Renal pelvis (tissue), 12 donors: ENCODE results near the gene PITPNM1. TPM values are rescaled to one million over a fixed set of nuclear protein-coding genes. Genes with fewer than 3 reads are reported as not detected.
"Not testable (repeated sequence)": the region's sequence is repeated elsewhere in the genome, so short reads cannot be mapped to it uniquely, and the experiment has no call there.

Experiments used
- DNase-seq: peaks from one replicate; pipeline ENCODE4 v3.0.0-alpha.2; 2013
- long read RNA-seq, 16 experiments: transcript quantifications; one replicate each; lab custom pipeline, GENCODE V29; 2026
- polyA plus RNA-seq, 3 donors: library from polyadenylated mRNA; unstranded; fragments of 120-200 nt; gene quantifications; one replicate each; pipeline ENCODE4 v1.2.1, GENCODE V29; 2013; ENCODE audit not compliant: insufficient read length in 3 of 3

Gene PITPNM1
- polyA plus RNA-seq, result 10 to 100 TPM; 33.3 to 41.5 (median 35.4) TPM
- long read RNA-seq, donor 1, result 0 reads
- long read RNA-seq, donor 2, full-length matches to known transcripts, result 1 of 1 reads
- long read RNA-seq, donor 2, partial matches to known transcripts, result 0 of 1 reads
- long read RNA-seq, donor 2, other reads (novel, unspliced or antisense), result 0 of 1 reads
- long read RNA-seq, donor 3, result 0 reads
- long read RNA-seq, donor 4, result 0 reads
- long read RNA-seq, donor 5, result 0 reads
- long read RNA-seq, donor 6, partial matches to known transcripts, result 1,916 of 1,988 reads
- long read RNA-seq, donor 6, other reads (novel, unspliced or antisense), result 71 of 1,988 reads
- long read RNA-seq, donor 7, full-length matches to known transcripts, result 2 of 12 reads
- long read RNA-seq, donor 7, partial matches to known transcripts, result 10 of 12 reads
- long read RNA-seq, donor 7, other reads (novel, unspliced or antisense), result 0 of 12 reads
- long read RNA-seq, donor 8, partial matches to known transcripts, result 262 of 534 reads
- long read RNA-seq, donor 8, other reads (novel, unspliced or antisense), result 272 of 534 reads
- long read RNA-seq, donor 9, partial matches to known transcripts, result 12 of 13 reads
- long read RNA-seq, donor 9, other reads (novel, unspliced or antisense), result 0 of 13 reads
- long read RNA-seq, donor 10, full-length matches to known transcripts, result 1 of 10 reads
- long read RNA-seq, donor 10, partial matches to known transcripts, result 9 of 10 reads
- long read RNA-seq, donor 10, other reads (novel, unspliced or antisense), result 0 of 10 reads
- long read RNA-seq, donor 11, full-length matches to known transcripts, result 2 of 2 reads
- long read RNA-seq, donor 11, partial matches to known transcripts, result 0 of 2 reads
- long read RNA-seq, donor 11, other reads (novel, unspliced or antisense), result 0 of 2 reads
- long read RNA-seq, donor 12, full-length matches to known transcripts, result 1 of 6 reads
- long read RNA-seq, donor 12, partial matches to known transcripts, result 5 of 6 reads
- long read RNA-seq, donor 12, other reads (novel, unspliced or antisense), result 0 of 6 reads
- long read RNA-seq, donor 13, partial matches to known transcripts, result 0 of 1 reads
- long read RNA-seq, donor 13, other reads (novel, unspliced or antisense), result 0 of 1 reads
- long read RNA-seq, donor 14, result 0 reads
- long read RNA-seq, donor 15, full-length matches to known transcripts, result 4 of 10 reads
- long read RNA-seq, donor 15, partial matches to known transcripts, result 6 of 10 reads
- long read RNA-seq, donor 15, other reads (novel, unspliced or antisense), result 0 of 10 reads
- long read RNA-seq, donor 16, full-length matches to known transcripts, result 1 of 1 reads
- long read RNA-seq, donor 16, partial matches to known transcripts, result 0 of 1 reads
- long read RNA-seq, donor 16, other reads (novel, unspliced or antisense), result 0 of 1 reads

DNA sequence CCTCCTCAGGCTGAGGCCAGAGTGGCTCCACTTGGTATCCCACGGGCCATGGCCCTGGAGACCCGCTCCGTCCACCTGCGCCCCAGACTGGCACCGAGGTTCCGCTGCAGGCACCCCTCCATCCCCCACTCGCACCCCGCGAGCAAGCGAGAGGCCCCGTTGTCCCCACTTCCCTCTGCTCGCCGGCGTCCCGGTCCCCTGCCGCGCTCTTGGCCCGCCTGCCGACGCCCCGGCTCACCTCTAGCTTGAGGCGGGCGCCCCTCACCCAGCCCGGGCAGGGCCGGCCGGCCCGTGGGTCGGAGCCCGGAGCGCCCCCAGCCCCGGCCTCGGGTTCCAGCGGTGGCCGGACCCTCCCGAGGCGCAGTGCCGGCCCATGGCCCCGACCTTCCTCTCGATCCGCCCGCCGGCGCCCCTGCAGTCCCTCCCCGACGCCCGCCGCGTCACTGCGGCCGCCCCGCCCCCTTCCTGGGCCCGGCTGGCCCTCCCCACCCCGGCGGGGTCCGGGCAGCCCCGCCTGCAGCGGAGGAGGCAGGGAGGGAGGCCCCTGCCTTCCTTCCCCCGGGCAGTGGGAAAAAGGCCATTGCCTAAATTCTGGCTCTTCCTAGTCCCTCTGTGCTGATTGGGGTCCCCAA, at the start of gene PITPNM1:
Gene PITPNM1, minus strand, starts transcription at position 414 of the 632 bp plus-strand sequence. CDS start 1,183 bp downstream, outside the sequence.
- peak; percentile 60 for DNase-seq

DNA sequence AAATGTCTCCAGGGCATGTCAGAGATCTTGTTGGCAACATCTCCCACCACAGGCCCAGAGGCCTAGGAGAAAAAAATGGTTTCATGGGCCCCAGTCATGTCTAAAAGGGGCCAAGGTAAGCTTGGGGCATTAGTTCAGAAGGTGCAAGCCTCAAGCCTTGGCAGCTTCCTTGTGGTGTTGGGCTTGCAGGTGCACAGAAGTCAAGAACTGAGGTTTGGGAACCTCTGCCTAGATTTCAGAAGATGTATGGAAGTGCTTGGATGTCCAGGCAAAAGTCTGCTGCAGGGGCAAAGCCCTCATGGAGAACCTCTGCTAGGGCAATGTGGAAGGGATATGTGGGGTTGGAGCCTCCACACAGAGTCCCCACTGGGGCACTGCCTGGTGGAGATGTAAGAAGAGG, 46.5 kb upstream of the PITPNM1 start:
- not testable (repeated sequence) for DNase-seq

DNA sequence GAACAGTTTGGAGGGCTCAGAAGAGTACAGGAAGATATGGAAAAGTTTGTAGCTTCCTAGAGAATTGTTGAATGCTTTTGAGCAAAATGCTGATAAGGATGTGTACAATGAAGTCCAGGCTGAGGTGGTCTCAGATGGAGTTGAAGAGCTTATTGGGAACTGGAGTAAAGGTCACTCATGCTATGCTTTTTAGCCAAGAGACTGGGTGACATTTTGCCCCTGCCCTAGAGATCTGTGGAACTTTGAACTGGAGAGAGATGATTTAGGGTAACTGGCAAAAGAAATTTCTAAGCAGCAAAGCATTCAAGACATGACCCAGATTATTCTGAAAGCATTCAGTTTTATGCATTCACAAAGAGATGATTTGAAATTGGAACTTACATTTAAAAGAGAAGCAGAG, 46.0 kb upstream of the PITPNM1 start:
- DNase-seq, result no peak

DNA sequence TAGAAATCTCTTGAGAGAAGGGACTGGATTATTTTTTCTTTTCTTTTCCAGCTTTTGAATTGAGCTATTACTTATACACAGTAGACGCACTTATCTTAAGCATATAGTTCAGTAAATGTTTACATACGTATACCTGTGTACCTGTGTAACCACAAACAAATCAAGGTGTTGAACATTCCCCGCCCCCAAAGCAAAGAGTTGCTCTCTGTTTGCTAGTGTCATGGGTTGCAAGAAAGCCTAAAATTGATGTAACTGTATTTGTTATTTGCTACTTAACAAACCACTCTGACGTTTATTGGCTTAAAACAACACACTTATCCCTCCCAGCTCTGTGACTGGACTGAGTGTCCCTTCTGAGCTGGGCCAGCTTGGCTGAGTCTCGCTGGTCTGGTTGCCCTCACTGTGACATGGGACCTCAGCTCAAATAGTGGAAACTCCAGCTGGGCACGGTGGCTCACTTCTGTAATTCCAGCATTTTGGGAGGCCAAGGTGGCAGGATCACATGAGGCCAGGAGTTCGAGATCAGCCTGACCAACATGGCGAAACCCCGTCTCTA, 43.5 kb upstream of the PITPNM1 start:
- no peak for DNase-seq

- not testable (repeated sequence) for DNase-seq
Observed at GRCh38 chr11:67548112-67548511, 42.9 kb upstream of the PITPNM1 start.

GRCh38 chr11:67545280-67545679, 40.1 kb upstream of the PITPNM1 start:
- DNase-seq, result no peak

GRCh38 chr11:67544616-67545242, 39.6 kb upstream of the PITPNM1 start:
- DNase-seq, result no peak

GRCh38 chr11:67543585-67543984, 38.4 kb upstream of the PITPNM1 start:
- no peak for DNase-seq

GRCh38 chr11:67542971-67543370, 37.8 kb upstream of the PITPNM1 start:
- no peak for DNase-seq

DNA sequence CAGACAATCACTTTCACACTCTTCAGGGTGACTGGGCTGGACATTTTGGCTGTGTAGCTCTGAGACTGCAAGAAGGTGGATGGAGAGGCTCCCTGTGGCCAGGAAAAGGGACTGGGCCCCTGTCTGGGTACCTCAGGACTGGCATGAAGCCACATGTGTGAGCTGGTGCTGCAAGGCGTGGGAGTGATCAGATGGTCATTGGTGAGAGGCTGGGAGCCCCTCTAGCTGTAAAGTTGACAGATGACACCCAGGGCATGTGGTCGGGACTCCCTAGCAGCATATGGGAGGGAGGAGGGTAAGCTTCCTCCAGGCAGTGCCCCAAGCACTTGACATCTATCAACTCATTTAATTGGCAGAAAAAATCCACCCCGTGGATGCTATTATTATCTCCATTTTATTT, 37.0 kb upstream of the PITPNM1 start:
- DNase-seq, result no peak

GRCh38 chr11:67541198-67541597, 36.0 kb upstream of the PITPNM1 start:
- DNase-seq, result no peak

- DNase-seq, result no peak
Observed at GRCh38 chr11:67539550-67539949, 34.4 kb upstream of the PITPNM1 start.

GRCh38 chr11:67538823-67539505, 33.8 kb upstream of the PITPNM1 start:
- DNase-seq, result no peak

- DNase-seq, result no peak
Observed at GRCh38 chr11:67538306-67538705, 33.1 kb upstream of the PITPNM1 start.

- no peak for DNase-seq
Observed at GRCh38 chr11:67535561-67535960, 30.4 kb upstream of the PITPNM1 start.

GRCh38 chr11:67534070-67534679, 29.0 kb upstream of the PITPNM1 start:
- no peak for DNase-seq

DNA sequence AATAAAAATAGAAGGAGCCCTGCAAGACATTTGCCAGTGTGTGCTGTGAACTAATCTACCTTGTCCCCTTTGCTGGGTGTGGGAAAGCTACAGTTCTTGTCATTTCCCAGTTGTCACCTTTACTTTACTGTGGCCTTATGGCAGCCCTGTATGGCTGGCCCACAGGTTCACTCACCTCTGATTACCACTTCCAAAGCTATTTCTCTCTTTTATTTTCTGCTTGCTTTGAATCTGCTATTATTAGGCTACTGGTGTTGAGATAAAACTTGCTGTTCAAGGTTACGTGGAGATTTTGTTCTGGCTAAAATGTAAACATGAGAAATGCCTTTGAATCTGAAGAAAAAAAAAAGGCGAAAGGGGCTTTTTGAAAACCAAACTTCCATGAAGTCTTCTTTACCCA, 27.7 kb upstream of the PITPNM1 start:
- no peak for DNase-seq

DNA sequence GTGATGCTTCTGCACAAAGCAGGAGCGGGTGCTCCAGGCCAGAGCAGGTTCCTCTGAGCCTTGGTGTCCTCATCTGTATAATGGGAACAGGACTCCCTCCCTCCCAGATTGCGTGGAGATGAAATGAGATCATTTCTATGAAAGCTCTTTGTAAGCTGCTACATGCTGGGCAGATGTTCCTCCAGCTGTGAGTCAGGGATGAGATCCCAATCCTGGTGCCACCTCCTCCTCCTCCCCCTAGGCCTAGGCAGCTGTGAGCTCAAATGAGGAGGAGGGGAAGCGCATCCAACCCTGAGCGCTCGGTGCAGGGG, 25.1 kb upstream of the PITPNM1 start:
- no peak for DNase-seq

DNA sequence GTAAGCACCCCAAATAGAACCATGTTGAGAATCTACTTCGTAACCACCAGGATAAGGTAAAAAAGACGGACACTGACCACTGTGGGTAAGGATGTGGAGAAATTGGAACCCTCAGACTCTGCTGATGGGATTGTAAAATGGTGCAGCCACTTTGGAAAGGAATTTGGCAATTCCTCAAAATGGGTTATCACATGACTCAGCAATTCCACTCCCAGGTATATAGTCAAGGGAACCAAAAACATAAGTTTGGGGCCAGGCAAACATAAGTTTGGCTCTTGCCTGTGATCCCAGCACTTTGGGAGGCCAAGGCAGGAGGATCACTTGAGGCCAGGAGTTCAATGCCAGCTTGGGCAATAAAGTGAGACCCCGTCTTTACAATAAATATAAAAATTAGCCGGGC, 23.2 kb upstream of the PITPNM1 start:
- no peak for DNase-seq
